ENCODE data around the gene LRRC14B.

- TF ChIP-seq, protein P1, sequence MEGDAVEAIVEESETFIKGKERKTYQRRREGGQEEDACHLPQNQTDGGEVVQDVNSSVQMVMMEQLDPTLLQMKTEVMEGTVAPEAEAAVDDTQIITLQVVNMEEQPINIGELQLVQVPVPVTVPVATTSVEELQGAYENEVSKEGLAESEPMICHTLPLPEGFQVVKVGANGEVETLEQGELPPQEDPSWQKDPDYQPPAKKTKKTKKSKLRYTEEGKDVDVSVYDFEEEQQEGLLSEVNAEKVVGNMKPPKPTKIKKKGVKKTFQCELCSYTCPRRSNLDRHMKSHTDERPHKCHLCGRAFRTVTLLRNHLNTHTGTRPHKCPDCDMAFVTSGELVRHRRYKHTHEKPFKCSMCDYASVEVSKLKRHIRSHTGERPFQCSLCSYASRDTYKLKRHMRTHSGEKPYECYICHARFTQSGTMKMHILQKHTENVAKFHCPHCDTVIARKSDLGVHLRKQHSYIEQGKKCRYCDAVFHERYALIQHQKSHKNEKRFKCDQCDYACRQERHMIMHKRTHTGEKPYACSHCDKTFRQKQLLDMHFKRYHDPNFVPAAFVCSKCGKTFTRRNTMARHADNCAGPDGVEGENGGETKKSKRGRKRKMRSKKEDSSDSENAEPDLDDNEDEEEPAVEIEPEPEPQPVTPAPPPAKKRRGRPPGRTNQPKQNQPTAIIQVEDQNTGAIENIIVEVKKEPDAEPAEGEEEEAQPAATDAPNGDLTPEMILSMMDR (IDR thresholded peaks at IDR 0.05), result no peak
- no peak for TF ChIP-seq POLR2A (IDR thresholded peaks at IDR 0.05)
- no peak for TF ChIP-seq EP300 (IDR thresholded peaks at IDR 0.05)
- TF ChIP-seq POLR2AphosphoS5 (IDR thresholded peaks at IDR 0.05), result no peak
Measured at GRCh38 chr5:182126-182525, 9.2 kb upstream of the LRRC14B start.

All from sigmoid colon (tissue), 4 donors.